H9 (cell line): ENCODE measurements around the gene TNS2. TPM values are rescaled to one million over a fixed set of nuclear protein-coding genes. Genes with fewer than 3 reads are reported as not detected.

ENCODE experiments used
- DNase-seq: peaks from one replicate; pipeline ENCODE4 v3.0.0-alpha.2; 2017
- H2AFZ ChIP-seq: one replicate; pipeline ENCODE4 v1.6.1; 2013; ENCODE audit warnings: mild to moderate bottlenecking, low read length, control low read depth, moderate library complexity
- H2AK5ac ChIP-seq: 2 replicates; pipeline ENCODE4 v1.6.1; 2013; ENCODE audit warnings: low read length, control low read depth, mixed read lengths; ENCODE audit not compliant: insufficient read length
- H2BK120ac ChIP-seq: one replicate; pipeline ENCODE4 v1.6.1; 2013; ENCODE audit warnings: low read depth, mild to moderate bottlenecking, low read length, control low read depth, inconsistent platforms; ENCODE audit not compliant: poor library complexity, severe bottlenecking
- H2BK12ac ChIP-seq: 2 replicates; pipeline ENCODE4 v1.6.1; 2013; ENCODE audit warnings: low read length, control low read depth, mixed read lengths, low read depth; ENCODE audit not compliant: insufficient read length
- H2BK15ac ChIP-seq: 2 replicates; pipeline ENCODE4 v1.6.1; 2013; ENCODE audit warnings: low read depth, low read length, control low read depth
- H2BK20ac ChIP-seq: one replicate; pipeline ENCODE4 v1.6.1; 2013; ENCODE audit warnings: low read depth, mild to moderate bottlenecking, low read length, control low read depth, inconsistent platforms; ENCODE audit not compliant: poor library complexity, severe bottlenecking
- H2BK5ac ChIP-seq: 2 replicates; pipeline ENCODE4 v1.6.1; 2013; ENCODE audit warnings: low read length, control low read depth, mixed read lengths; ENCODE audit not compliant: insufficient read length
- H3K14ac ChIP-seq: 2 replicates; pipeline ENCODE4 v1.6.1; 2013; ENCODE audit warnings: low read length, control low read depth; ENCODE audit not compliant: insufficient read depth
- H3K18ac ChIP-seq: 2 replicates; pipeline ENCODE4 v1.6.1; 2013; ENCODE audit warnings: low read depth, mild to moderate bottlenecking, mixed read lengths, low read length, control low read depth; ENCODE audit not compliant: insufficient read length
- H3K23ac ChIP-seq: 2 replicates; pipeline ENCODE4 v1.6.1; 2013; ENCODE audit warnings: low read length, control low read depth, mixed read lengths, low read depth; ENCODE audit not compliant: insufficient read length
- H3K23me2 ChIP-seq: 2 replicates; pipeline ENCODE4 v1.6.1; 2013; ENCODE audit warnings: low read depth, mild to moderate bottlenecking, mixed read lengths, low read length, control low read depth; ENCODE audit not compliant: insufficient read length, poor library complexity, severe bottlenecking
- H3K27ac ChIP-seq: 2 replicates; pipeline ENCODE4 v1.5.1; 2013; ENCODE audit warnings: low read length, control low read depth, mixed read lengths, low read depth; ENCODE audit not compliant: insufficient read length
- H3K27me3 ChIP-seq: 2 replicates; pipeline ENCODE4 v1.6.1; 2013; ENCODE audit warnings: low read length, control low read depth, inconsistent platforms; ENCODE audit not compliant: insufficient read depth
- H3K4ac ChIP-seq: 2 replicates; pipeline ENCODE4 v1.6.1; 2013; ENCODE audit warnings: low read depth, mild to moderate bottlenecking, control low read depth, inconsistent platforms, low read length, moderate library complexity
- H3K4me1 ChIP-seq: 2 replicates; pipeline ENCODE4 v1.6.1; 2013; ENCODE audit warnings: low read length, control low read depth, inconsistent platforms; ENCODE audit not compliant: insufficient read depth
- H3K4me2 ChIP-seq: 2 replicates; pipeline ENCODE4 v1.6.1; 2013; ENCODE audit warnings: low read length, control low read depth, mixed read lengths; ENCODE audit not compliant: insufficient read length, insufficient read depth
- H3K56ac ChIP-seq: 2 replicates; pipeline ENCODE4 v1.6.1; 2013; ENCODE audit warnings: low read depth, mild to moderate bottlenecking, mixed read lengths, low read length, control low read depth; ENCODE audit not compliant: insufficient read length
- H3K79me1 ChIP-seq: 2 replicates; pipeline ENCODE4 v1.6.1; 2013; ENCODE audit warnings: low read depth, mild to moderate bottlenecking, moderate library complexity, low read length, control low read depth, inconsistent platforms; ENCODE audit not compliant: insufficient read depth, poor library complexity, severe bottlenecking
- H3K79me2 ChIP-seq: 2 replicates; pipeline ENCODE4 v1.6.1; 2013; ENCODE audit warnings: low read length, control low read depth, inconsistent platforms; ENCODE audit not compliant: insufficient read depth
- H3K9ac ChIP-seq: 2 replicates; pipeline ENCODE4 v1.6.1; 2013; ENCODE audit warnings: low read length, control low read depth, mixed read lengths; ENCODE audit not compliant: insufficient read length; ENCODE audit errors: extremely low read depth
- H3K9me3 ChIP-seq: one replicate; pipeline ENCODE4 v1.6.1; 2013; ENCODE audit warnings: low read depth, low read length, inconsistent platforms; ENCODE audit not compliant: control insufficient read depth
- H3T11ph ChIP-seq: one replicate; pipeline ENCODE4 v1.6.1; 2013; ENCODE audit warnings: mild to moderate bottlenecking, low read length, control low read depth, inconsistent platforms
- H4K20me1 ChIP-seq: one replicate; pipeline ENCODE4 v1.6.1; 2013; ENCODE audit not compliant: control insufficient read depth, insufficient read length, insufficient read depth
- H4K5ac ChIP-seq: 2 replicates; pipeline ENCODE4 v1.6.1; 2013; ENCODE audit warnings: low read depth, mild to moderate bottlenecking, mixed read lengths, low read length, control low read depth; ENCODE audit not compliant: insufficient read length
- H4K8ac ChIP-seq: replicated peaks from 2 replicates; pipeline ENCODE4 v1.6.1; 2013; ENCODE audit warnings: low read length, control low read depth, mixed read lengths, low read depth; ENCODE audit not compliant: insufficient read length
- H4K91ac ChIP-seq: 2 replicates; pipeline ENCODE4 v1.6.1; 2013; ENCODE audit warnings: low read depth, mild to moderate bottlenecking, moderate library complexity, mixed read lengths, low read length, control low read depth; ENCODE audit not compliant: insufficient read length
- H3K27ac Mint-ChIP-seq, 3 experiments: 2 replicates in 2 of 3; 3 replicates in 1 of 3; pipeline ENCODE4 v1.8.0; 2020 to 2021; ENCODE audit warnings: mixed read lengths in 3 of 3, mild to moderate bottlenecking in 1 of 3, moderate library complexity in 1 of 3
- H3K27me3 Mint-ChIP-seq: 2 replicates; pipeline ENCODE4 v1.8.0; 2021; ENCODE audit warnings: low read depth, mild to moderate bottlenecking, moderate library complexity, mixed read lengths
- H3K36me3 Mint-ChIP-seq, 3 experiments: 2 replicates in 2 of 3; 3 replicates in 1 of 3; pipeline ENCODE4 v1.8.0; 2020 to 2021; ENCODE audit warnings: low read depth in 3 of 3, mixed read lengths in 3 of 3; ENCODE audit not compliant: insufficient read depth in 1 of 3
- H3K4me1 Mint-ChIP-seq, 2 experiments: 2 replicates each; pipeline ENCODE4 v1.8.0; 2020; ENCODE audit warnings: mixed read lengths in 2 of 2
- H3K4me3 Mint-ChIP-seq, 2 experiments: 2 replicates in 1 of 2; 3 replicates in 1 of 2; pipeline ENCODE4 v1.8.0; 2020 to 2021; ENCODE audit warnings: mild to moderate bottlenecking in 2 of 2, mixed read lengths in 2 of 2, moderate library complexity in 1 of 2
- H3K9me3 Mint-ChIP-seq, 2 experiments: 2 replicates in 1 of 2; 3 replicates in 1 of 2; pipeline ENCODE4 v1.8.0; 2020; ENCODE audit warnings: mild to moderate bottlenecking in 2 of 2, mixed read lengths in 2 of 2, moderate library complexity in 1 of 2
- CTCF ChIP-seq: fragments of 200-600 bp; sonication (generic); conservative IDR thresholded peaks from 3 replicates; pipeline ENCODE4 v1.8.0; 2021; ENCODE audit warnings: antibody characterized with exemption, mild to moderate bottlenecking
- WGBS: extraction: QIAGEN DNeasy Blood & Tissue Kit; methylation state at CpG from one replicate; pipeline ENCODE4 v1.1.7; 2013; ENCODE audit warnings: missing lambda C conversion rate, low lambda C conversion rate, mixed read lengths; ENCODE audit not compliant: insufficient read length; ENCODE audit errors: extremely low coverage; 5-methylcytosine and 5-hydroxymethylcytosine counted together
- total RNA-seq: library from RNA; stranded (reverse); gene quantifications from 2 replicates; pipeline ENCODE4 v1.2.1, GENCODE V29; 2021

The TNS2 gene
- total RNA-seq, 1 experiment from 2014 or later, result 4.5 TPM

DNA sequence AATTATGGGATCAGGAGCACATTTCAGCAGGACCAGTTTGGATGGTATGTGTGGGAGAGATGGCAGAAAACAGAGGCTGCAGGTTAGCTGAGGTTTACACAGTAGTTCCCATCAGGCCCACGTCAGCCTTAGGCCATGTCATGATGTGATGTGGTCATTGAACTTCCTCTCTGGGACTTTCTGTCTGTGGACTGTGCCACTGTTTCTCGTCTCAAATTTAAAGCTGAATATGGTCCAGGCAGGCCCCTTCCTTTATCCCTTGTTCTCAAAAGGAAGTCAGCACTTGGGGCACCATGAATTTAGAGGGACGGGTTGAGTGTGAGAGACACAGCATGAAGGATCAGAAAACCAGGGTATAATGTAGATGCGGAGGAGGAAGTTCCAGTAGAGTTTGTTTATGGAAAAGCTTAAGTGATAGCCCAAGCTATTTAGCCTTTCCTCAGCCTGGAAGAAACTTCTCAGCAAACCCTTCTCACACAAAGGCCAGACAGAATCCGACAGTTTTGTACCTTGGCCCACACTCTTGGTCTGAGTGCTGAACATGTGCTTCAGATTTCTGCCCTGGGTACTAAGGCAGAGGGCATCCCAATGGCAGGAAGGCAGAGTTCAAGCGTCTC is 44.0 kb downstream of the TNS2 start:
- no peak for TF ChIP-seq CTCF

More for the DNA sequence above, 44.0 kb downstream of the TNS2 start:
- Mint-ChIP-seq H3K27ac (no peak overlapping the region; a peak in 1 of 7 replicates), H3K36me3 (no peaks in the 10 kb centered on the region), H3K9me3 (peaks cover 0 to 3% of the 10 kb centered on the region in 2 experiments; a peak in 1 of 5 replicates), H3K27me3 (peaks cover 83% of the 10 kb centered on the region), H3K4me1 (peaks cover 24 to 37% of the 10 kb centered on the region in 2 experiments), H3K4me3 (peak overlapping the region in 1 of 2 experiments; percentile 56; a peak in 1 of 5 replicates)
- no peaks in the 10 kb centered on the region for H3K79me2 ChIP-seq
- H3K56ac ChIP-seq, result no peak overlapping the region
- no peak overlapping the region for H3K4ac ChIP-seq
- H3T11ph ChIP-seq, result no peak overlapping the region
- no peak overlapping the region for H2BK120ac ChIP-seq
- peaks cover 5% of the 10 kb centered on the region; the same call in 1 of the 2 replicates for H3K4me1 ChIP-seq
- no peak overlapping the region for H2AK5ac ChIP-seq
- H2BK5ac ChIP-seq, result no peak overlapping the region
- no peak overlapping the region for H4K8ac ChIP-seq
- no peak overlapping the region for H3K23ac ChIP-seq
- H2BK12ac ChIP-seq, result no peak overlapping the region
- H3K23me2 ChIP-seq, result peaks cover 24% of the 10 kb centered on the region
- no peak overlapping the region for H2BK15ac ChIP-seq
- H3K9me3 ChIP-seq, result no peaks in the 10 kb centered on the region
- no CpG with 5 or more reads among the region's 6 CpGs for WGBS
- H3K9ac ChIP-seq, result no peak overlapping the region
- no peak overlapping the region for H3K14ac ChIP-seq
- no peaks in the 10 kb centered on the region; the same call in 1 of the 2 replicates for H3K27me3 ChIP-seq
- no peak for DNase-seq
- no peaks in the 10 kb centered on the region for H4K20me1 ChIP-seq
- no peak overlapping the region for H2AFZ ChIP-seq
- no peak overlapping the region for H3K27ac ChIP-seq
- H2BK20ac ChIP-seq, result no peak overlapping the region
- no peak overlapping the region for H4K5ac ChIP-seq
- H3K18ac ChIP-seq, result no peak overlapping the region
- H4K91ac ChIP-seq, result no peak overlapping the region
- H3K79me1 ChIP-seq, result no peaks in the 10 kb centered on the region
- H3K4me2 ChIP-seq, result no peak overlapping the region
